ENCODE results near the gene SULT1A3.
"Not testable (repeated sequence)": the region's sequence is repeated elsewhere in the genome, so short reads cannot be mapped to it uniquely, and the experiment has no call there.

GRCh38 chr16:30207063-30207704 is 8.1 kb downstream of the SULT1A3 start:
- TF ChIP-seq CTCF, POLR2A (IDR thresholded peaks at IDR 0.05): not testable (repeated sequence)
